Astrocyte (in vitro differentiated cells and primary cell): Measurements from ENCODE around the gene SMTNL1. TPM values are rescaled to one million over a fixed set of nuclear protein-coding genes. Genes with fewer than 3 reads are reported as not detected.

Experiments used
- DNase-seq: peaks from one replicate; pipeline ENCODE4 v3.0.0-alpha.2; 2010; ENCODE audit warnings: low read depth
- FAIRE-seq: peaks from 2 replicates; lab custom pipeline; 2011; peaks lifted over from hg19 to GRCh38; lab: Jason Lieb, UNC
- H2AFZ ChIP-seq: 2 replicates; pipeline ENCODE4 v1.6.0; 2012; ENCODE audit warnings: low read depth, low read length, inconsistent platforms
- H3K27ac ChIP-seq: 2 replicates; pipeline ENCODE4 v1.5.1; 2011; ENCODE audit warnings: low read depth, low read length, inconsistent platforms
- H3K27me3 ChIP-seq: 2 replicates; pipeline ENCODE4 v1.6.0; 2011; ENCODE audit warnings: low read length, inconsistent platforms; ENCODE audit not compliant: insufficient read depth
- H3K36me3 ChIP-seq: 2 replicates; pipeline ENCODE4 v1.5.1; 2011; ENCODE audit warnings: low read length, inconsistent platforms; ENCODE audit not compliant: insufficient read depth
- H3K4me1 ChIP-seq: 2 replicates; pipeline ENCODE4 v1.5.1; 2011; ENCODE audit warnings: low read length, inconsistent platforms; ENCODE audit not compliant: insufficient read depth
- H3K4me2 ChIP-seq: 2 replicates; pipeline ENCODE4 v1.6.0; 2012; ENCODE audit warnings: low read length, inconsistent platforms
- H3K4me3 ChIP-seq: 2 replicates; pipeline ENCODE4 v1.5.1; 2011; ENCODE audit warnings: low read depth, mild to moderate bottlenecking, low read length, inconsistent platforms; ENCODE audit not compliant: insufficient read depth
- H3K79me2 ChIP-seq: 2 replicates; pipeline ENCODE4 v1.6.0; 2012; ENCODE audit warnings: mild to moderate bottlenecking, low read length, inconsistent platforms; ENCODE audit not compliant: insufficient read depth
- H3K9ac ChIP-seq: 2 replicates; pipeline ENCODE4 v1.6.0; 2012; ENCODE audit warnings: mild to moderate bottlenecking, low read length, inconsistent platforms
- H3K9me3 ChIP-seq: 2 replicates; pipeline ENCODE4 v1.5.1; 2012; ENCODE audit warnings: low read depth, mild to moderate bottlenecking, low read length, inconsistent platforms; ENCODE audit not compliant: insufficient read depth
- H4K20me1 ChIP-seq: 2 replicates; pipeline ENCODE4 v1.6.0; 2012; ENCODE audit warnings: low read length, inconsistent platforms; ENCODE audit not compliant: insufficient read depth
- H3K27ac Mint-ChIP-seq: one replicate; pipeline ENCODE4 v1.8.0; 2021; ENCODE audit warnings: mild to moderate bottlenecking, mixed read lengths; ENCODE audit not compliant: unreplicated experiment
- H3K27me3 Mint-ChIP-seq: one replicate; pipeline ENCODE4 v1.8.0; 2021; ENCODE audit warnings: low read depth, mixed read lengths; ENCODE audit not compliant: unreplicated experiment
- H3K36me3 Mint-ChIP-seq: one replicate; pipeline ENCODE4 v1.8.0; 2021; ENCODE audit warnings: low read depth, mixed read lengths; ENCODE audit not compliant: unreplicated experiment
- H3K4me1 Mint-ChIP-seq: one replicate; pipeline ENCODE4 v1.8.0; 2021; ENCODE audit warnings: low read depth, mixed read lengths; ENCODE audit not compliant: unreplicated experiment
- H3K4me3 Mint-ChIP-seq: one replicate; pipeline ENCODE4 v1.8.0; 2021; ENCODE audit warnings: mild to moderate bottlenecking, moderate library complexity, mixed read lengths; ENCODE audit not compliant: unreplicated experiment
- H3K9me3 Mint-ChIP-seq: one replicate; pipeline ENCODE4 v1.8.0; 2021; ENCODE audit warnings: mild to moderate bottlenecking, mixed read lengths; ENCODE audit not compliant: unreplicated experiment
- CTCF ChIP-seq: IDR thresholded peaks from 2 replicates; pipeline ENCODE4 v1.5.1; 2011; ENCODE audit warnings: low read depth, mild to moderate bottlenecking, inconsistent platforms, low read length, moderate library complexity; ENCODE audit not compliant: insufficient read depth
- EZH2 ChIP-seq: IDR thresholded peaks from 2 replicates; pipeline ENCODE4 v1.6.1; 2012; ENCODE audit warnings: mild to moderate bottlenecking, low read length, inconsistent platforms; ENCODE audit not compliant: insufficient read depth
- total RNA-seq: library from RNA; stranded (reverse); gene quantifications from 2 replicates; pipeline ENCODE4 v1.2.1, GENCODE V29; 2021

SMTNL1 gene
- total RNA-seq, 1 donor from 2014 or later = not detected

- no peaks in the 10 kb centered on the region for H3K9me3 ChIP-seq
- DNase-seq = no peak
- no peaks in the 10 kb centered on the region for H3K4me1 ChIP-seq
- no peak overlapping the region for H3K4me2 ChIP-seq
- FAIRE-seq = no peak
- Mint-ChIP-seq H3K27me3 (no peaks in the 10 kb centered on the region), H3K36me3 (peaks cover 2% of the 10 kb centered on the region), H3K4me3 (no peak overlapping the region), H3K27ac (no peak overlapping the region), H3K4me1 (peaks cover 18% of the 10 kb centered on the region), H3K9me3 (peaks cover 2% of the 10 kb centered on the region)
- H4K20me1 ChIP-seq = no peaks in the 10 kb centered on the region
- no peaks in the 10 kb centered on the region for H3K79me2 ChIP-seq
- no peak for TF ChIP-seq CTCF
- TF ChIP-seq EZH2 = no peak
- no peak overlapping the region for H3K4me3 ChIP-seq
- no peak overlapping the region for H3K27ac ChIP-seq
- H3K27me3 ChIP-seq = peaks cover 7% of the 10 kb centered on the region
- H3K9ac ChIP-seq = no peak overlapping the region
- H3K36me3 ChIP-seq = no peaks in the 10 kb centered on the region
- no peak overlapping the region for H2AFZ ChIP-seq
Measured at GRCh38 chr11:57588046-57588710, 50.8 kb downstream of the SMTNL1 start.

GRCh38 chr11:57596266-57596885, 59.0 kb downstream of the SMTNL1 start:
- Mint-ChIP-seq H3K4me1 (peaks cover 25% of the 10 kb centered on the region), H3K27ac (no peak overlapping the region), H3K4me3 (no peak overlapping the region)

More at GRCh38 chr11:57596266-57596885, 59.0 kb downstream of the SMTNL1 start:
- Histone ChIP-seq H3K36me3 (no peaks in the 10 kb centered on the region), H3K9me3 (no peaks in the 10 kb centered on the region), H3K4me3 (no peak overlapping the region), H3K9ac (no peak overlapping the region), H3K4me2 (no peak overlapping the region), H3K27me3 (peaks cover 19% of the 10 kb centered on the region), H3K4me1 (no peaks in the 10 kb centered on the region), H3K79me2 (no peaks in the 10 kb centered on the region), H4K20me1 (no peaks in the 10 kb centered on the region), H2AFZ (no peak overlapping the region), H3K27ac (no peak overlapping the region)
- Mint-ChIP-seq H3K27me3 (peaks cover 6% of the 10 kb centered on the region), H3K9me3 (no peaks in the 10 kb centered on the region), H3K36me3 (no peaks in the 10 kb centered on the region)
- no peak for DNase-seq
- FAIRE-seq = no peak
- TF ChIP-seq CTCF = no peak
- TF ChIP-seq EZH2 = no peak
